Muscle of leg (tissue), 16 donors: Measurements from ENCODE around the gene RAB22A. TPM values are rescaled to one million over a fixed set of nuclear protein-coding genes. Genes with fewer than 3 reads are reported as not detected.

Experiments used
- DNase-seq: peaks from one replicate; pipeline ENCODE4 v3.0.0; 2013
- H3K27ac ChIP-seq: one replicate; pipeline ENCODE4 v1.5.1; 2013; ENCODE audit warnings: mild to moderate bottlenecking, low read length, control low read depth
- H3K27me3 ChIP-seq: one replicate; pipeline ENCODE4 v1.6.1; 2013; ENCODE audit warnings: low read length; ENCODE audit not compliant: control insufficient read depth, insufficient read depth
- H3K36me3 ChIP-seq: one replicate; pipeline ENCODE4 v1.6.1; 2013; ENCODE audit warnings: low read length; ENCODE audit not compliant: control insufficient read depth, insufficient read depth
- H3K4me1 ChIP-seq: one replicate; pipeline ENCODE4 v1.6.1; 2013; ENCODE audit warnings: low read length; ENCODE audit not compliant: control insufficient read depth, insufficient read depth
- H3K4me3 ChIP-seq: one replicate; pipeline ENCODE4 v1.5.1; 2013; ENCODE audit warnings: low read length, control low read depth
- H3K9me3 ChIP-seq: replicated peaks from 2 replicates; pipeline ENCODE4 v1.6.1; 2013; ENCODE audit warnings: low read depth, low read length; ENCODE audit not compliant: control insufficient read depth
- WGBS: methylation state at CpG from one replicate; pipeline ENCODE4 v1.1.5; 2013; ENCODE audit warnings: missing lambda C conversion rate; ENCODE audit not compliant: insufficient coverage; 5-methylcytosine and 5-hydroxymethylcytosine counted together
- long read RNA-seq, 11 donors: transcript quantifications; one replicate each; lab custom pipeline, GENCODE V29; 2026
- polyA plus RNA-seq, 8 donors: library from polyadenylated mRNA; unstranded; fragments of 120-200 nt; gene quantifications; one replicate each; pipeline versions ENCODE4 v1.2.1 to v1.2.3, GENCODE V29; 2013; ENCODE audit warnings: inconsistent platforms in 1 of 8, low replicate concordance in 1 of 8; ENCODE audit not compliant: insufficient read length in 8 of 8, insufficient read depth in 1 of 8
- total RNA-seq: library from RNA; stranded (reverse); fragments of 120-200 nt; gene quantifications from one replicate; pipeline ENCODE4 v1.2.4, GENCODE V29; 2013

Gene RAB22A, protein sequence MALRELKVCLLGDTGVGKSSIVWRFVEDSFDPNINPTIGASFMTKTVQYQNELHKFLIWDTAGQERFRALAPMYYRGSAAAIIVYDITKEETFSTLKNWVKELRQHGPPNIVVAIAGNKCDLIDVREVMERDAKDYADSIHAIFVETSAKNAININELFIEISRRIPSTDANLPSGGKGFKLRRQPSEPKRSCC
- total RNA-seq (16.3 TPM), polyA plus RNA-seq (10 to 100 TPM; 12.2 to 19.0 (median 14.2) TPM)
- long read RNA-seq, donor 1, full-length matches to known transcripts = 4 of 4 reads
- long read RNA-seq, donor 1, partial matches to known transcripts = 0 of 4 reads
- long read RNA-seq, donor 1, other reads (novel, unspliced or antisense) = 0 of 4 reads
- long read RNA-seq, donor 2 = 0 reads
- long read RNA-seq, donor 3, full-length matches to known transcripts = 8 of 28 reads
- long read RNA-seq, donor 3, partial matches to known transcripts = 20 of 28 reads
- long read RNA-seq, donor 3, other reads (novel, unspliced or antisense) = 0 of 28 reads
- long read RNA-seq, donor 4, full-length matches to known transcripts = 6 of 6 reads
- long read RNA-seq, donor 4, partial matches to known transcripts = 0 of 6 reads
- long read RNA-seq, donor 4, other reads (novel, unspliced or antisense) = 0 of 6 reads
- long read RNA-seq, donor 5, full-length matches to known transcripts = 17 of 17 reads
- long read RNA-seq, donor 5, partial matches to known transcripts = 0 of 17 reads
- long read RNA-seq, donor 5, other reads (novel, unspliced or antisense) = 0 of 17 reads
- long read RNA-seq, donor 6, full-length matches to known transcripts = 8 of 8 reads
- long read RNA-seq, donor 6, partial matches to known transcripts = 0 of 8 reads
- long read RNA-seq, donor 6, other reads (novel, unspliced or antisense) = 0 of 8 reads
- long read RNA-seq, donor 7, full-length matches to known transcripts = 7 of 7 reads
- long read RNA-seq, donor 7, partial matches to known transcripts = 0 of 7 reads
- long read RNA-seq, donor 7, other reads (novel, unspliced or antisense) = 0 of 7 reads
- long read RNA-seq, donor 8, full-length matches to known transcripts = 2 of 2 reads
- long read RNA-seq, donor 8, partial matches to known transcripts = 0 of 2 reads
- long read RNA-seq, donor 8, other reads (novel, unspliced or antisense) = 0 of 2 reads
- long read RNA-seq, donor 9, full-length matches to known transcripts = 3 of 3 reads
- long read RNA-seq, donor 9, partial matches to known transcripts = 0 of 3 reads
- long read RNA-seq, donor 9, other reads (novel, unspliced or antisense) = 0 of 3 reads
- long read RNA-seq, donor 10, full-length matches to known transcripts = 8 of 8 reads
- long read RNA-seq, donor 10, partial matches to known transcripts = 0 of 8 reads
- long read RNA-seq, donor 10, other reads (novel, unspliced or antisense) = 0 of 8 reads
- long read RNA-seq, donor 11, full-length matches to known transcripts = 2 of 11 reads
- long read RNA-seq, donor 11, partial matches to known transcripts = 9 of 11 reads
- long read RNA-seq, donor 11, other reads (novel, unspliced or antisense) = 0 of 11 reads

DNA sequence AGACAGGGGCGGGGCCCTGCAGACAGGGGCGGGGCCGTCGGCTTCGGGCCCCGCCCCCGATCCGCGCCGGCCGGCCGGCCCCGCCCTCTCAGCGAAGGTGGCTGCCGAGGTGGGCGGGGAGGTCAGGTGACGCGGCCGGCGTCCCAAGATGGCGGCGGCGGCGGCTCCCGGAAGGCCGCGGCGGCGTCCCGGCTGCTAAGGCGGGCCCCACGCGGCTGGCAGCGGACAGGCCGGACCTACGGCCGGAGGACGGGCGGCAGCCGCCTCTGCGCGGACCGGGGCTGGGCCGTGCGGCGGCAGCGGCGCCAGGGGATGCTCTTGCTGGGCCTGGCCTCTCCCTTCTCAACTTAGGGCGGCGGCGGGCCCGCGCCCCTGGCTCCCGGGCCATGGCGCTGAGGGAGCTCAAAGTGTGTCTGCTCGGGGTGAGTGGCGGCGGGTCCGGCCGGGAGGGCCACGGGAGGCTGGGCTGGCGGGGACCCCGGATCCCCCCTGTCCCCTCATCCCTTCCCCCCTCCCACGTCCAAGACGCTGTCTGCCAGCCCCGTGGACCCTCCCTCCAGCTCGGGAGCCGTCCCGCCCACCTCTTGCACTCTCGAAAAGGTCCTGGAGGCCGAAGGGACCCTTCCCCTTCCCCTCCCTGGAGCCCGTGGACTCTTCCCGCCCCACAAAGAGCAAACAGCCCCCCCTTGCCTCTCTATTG is at the start of gene RAB22A:
RAB22A (plus strand) TSS at position 125 of the 700 bp plus-strand sequence; CDS start at position 387, 262 bp downstream.
- Histone ChIP-seq H3K36me3 (peaks cover 22% of the 10 kb centered on the region), H3K27ac (peak within 1 kb of the TSS; percentile 82), H3K27me3 (no peaks in the 10 kb centered on the region), H3K9me3 (no peaks in the 10 kb centered on the region), H3K4me1 (peaks cover 10% of the 10 kb centered on the region), H3K4me3 (peak within 1 kb of the TSS; percentile 81)
- peak; percentile 89 for DNase-seq
- WGBS = under 1% methylated on average over 66 of the region's 73 CpGs

DNA sequence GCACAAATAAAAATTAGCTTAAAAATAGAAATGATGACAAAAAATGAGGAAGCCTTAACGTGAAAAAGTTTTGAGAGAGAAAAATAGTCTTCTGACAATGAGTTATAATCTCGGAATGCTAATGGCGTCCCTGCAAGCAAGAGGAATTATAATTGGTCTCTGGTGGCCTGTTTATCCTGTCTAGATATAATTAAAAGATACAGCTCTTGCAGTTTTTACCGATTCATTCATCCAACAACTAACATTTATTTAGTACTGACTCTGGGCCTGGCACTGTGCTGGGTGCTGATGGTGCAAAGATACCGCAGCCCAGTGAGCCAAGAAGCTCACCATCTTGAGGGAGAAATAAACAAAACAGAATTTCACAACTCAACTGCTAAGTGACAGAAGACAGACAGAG is 49.5 kb upstream of the RAB22A start:
- Histone ChIP-seq H3K27me3 (no peaks in the 10 kb centered on the region), H3K27ac (no peak overlapping the region), H3K4me3 (no peak overlapping the region), H3K9me3 (no peaks in the 10 kb centered on the region), H3K36me3 (peaks cover 25% of the 10 kb centered on the region), H3K4me1 (no peaks in the 10 kb centered on the region)
- 17% methylated on average over 1 of the region's 5 CpGs for WGBS
- no peak for DNase-seq

DNA sequence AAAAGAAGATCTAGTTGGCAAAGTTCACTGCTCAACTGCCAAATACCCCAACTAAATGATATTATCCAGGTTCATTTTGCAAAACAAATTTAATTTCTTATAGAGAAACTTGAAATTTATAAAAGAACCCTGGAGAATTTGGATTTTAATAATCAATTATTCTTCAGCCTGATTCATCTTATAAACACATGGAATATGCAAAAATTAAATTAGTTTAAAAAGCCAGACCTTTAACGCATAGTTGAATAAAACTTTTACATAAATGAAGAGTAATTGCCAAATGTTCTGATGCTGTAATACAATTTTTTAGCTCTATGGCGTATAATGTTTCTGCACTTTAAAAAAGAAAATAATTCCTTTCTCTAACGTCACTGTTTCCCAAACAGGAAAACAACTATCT is 47.9 kb upstream of the RAB22A start:
- Histone ChIP-seq H3K4me3 (no peak overlapping the region), H3K36me3 (peaks cover 38% of the 10 kb centered on the region), H3K27ac (no peak overlapping the region), H3K9me3 (no peaks in the 10 kb centered on the region), H3K4me1 (no peaks in the 10 kb centered on the region), H3K27me3 (no peaks in the 10 kb centered on the region)
- DNase-seq = no peak
- no CpG with 5 or more reads among the region's 3 CpGs for WGBS

DNA sequence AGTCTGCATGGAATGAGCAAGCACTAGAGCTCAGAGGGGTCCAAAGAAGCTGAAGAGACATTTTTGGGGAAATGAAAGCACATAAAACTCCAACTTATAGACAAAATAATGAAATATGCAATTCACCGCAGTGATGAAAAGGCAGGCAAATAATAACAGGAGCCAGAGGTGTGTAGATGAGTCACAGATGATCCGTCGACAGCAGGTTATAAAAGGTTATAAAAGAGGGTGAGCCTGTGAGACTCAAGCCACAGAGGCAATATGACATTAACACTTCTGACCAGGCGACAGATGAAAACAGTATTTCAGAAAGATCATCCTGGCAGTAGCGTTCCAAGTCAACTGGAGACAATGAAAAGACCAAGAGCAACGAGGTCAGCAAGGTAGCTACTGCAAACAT is 45.2 kb upstream of the RAB22A start:
- Histone ChIP-seq H3K4me3 (no peak overlapping the region), H3K27ac (no peak overlapping the region), H3K27me3 (no peaks in the 10 kb centered on the region), H3K36me3 (peaks cover 53% of the 10 kb centered on the region), H3K9me3 (no peaks in the 10 kb centered on the region), H3K4me1 (peaks cover 10% of the 10 kb centered on the region)
- DNase-seq = no peak
- 65% methylated on average over 5 of the region's 6 CpGs for WGBS

DNA sequence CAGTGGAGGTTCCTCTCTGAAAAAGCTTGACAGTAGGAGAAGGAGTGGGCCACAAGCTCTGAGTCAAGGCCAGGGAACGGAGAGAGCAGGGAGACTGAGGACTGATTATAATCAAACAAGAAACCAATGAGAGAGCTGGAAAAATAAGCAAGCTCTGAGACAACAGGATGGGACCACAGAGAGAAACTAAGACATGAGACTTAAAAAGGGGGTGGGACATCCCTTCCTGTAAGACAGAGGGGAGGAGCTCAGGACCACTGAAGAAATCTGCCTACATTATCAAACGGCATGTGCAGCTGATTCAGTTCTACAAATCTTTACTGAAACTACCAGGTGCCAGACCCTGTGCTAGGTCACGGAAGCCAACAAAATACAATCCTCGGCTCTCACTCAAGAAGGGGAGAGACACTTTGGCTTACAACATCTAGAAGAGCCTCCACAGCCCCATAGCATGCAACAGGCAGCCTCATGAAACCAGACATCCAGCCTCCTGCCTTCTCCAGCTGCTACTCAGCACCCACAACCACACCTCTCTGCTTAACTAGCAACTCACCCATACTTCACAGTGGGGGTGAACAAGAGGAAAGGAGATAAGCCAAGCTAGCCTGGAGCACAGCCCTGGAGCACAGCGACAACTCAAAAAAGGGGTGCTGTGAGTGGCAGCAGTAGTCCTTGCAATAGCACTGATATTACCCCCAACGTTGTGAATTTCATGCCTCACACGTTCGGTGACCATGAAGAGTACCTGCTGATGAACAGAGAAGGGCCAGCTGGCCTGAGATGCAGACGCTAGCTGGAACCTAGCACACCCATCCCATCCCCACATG is 41.9 kb upstream of the RAB22A start:
- H3K36me3 ChIP-seq = peaks cover 45% of the 10 kb centered on the region
- no peak for DNase-seq
- 83% methylated on average over 8 of the region's 9 CpGs for WGBS

DNA sequence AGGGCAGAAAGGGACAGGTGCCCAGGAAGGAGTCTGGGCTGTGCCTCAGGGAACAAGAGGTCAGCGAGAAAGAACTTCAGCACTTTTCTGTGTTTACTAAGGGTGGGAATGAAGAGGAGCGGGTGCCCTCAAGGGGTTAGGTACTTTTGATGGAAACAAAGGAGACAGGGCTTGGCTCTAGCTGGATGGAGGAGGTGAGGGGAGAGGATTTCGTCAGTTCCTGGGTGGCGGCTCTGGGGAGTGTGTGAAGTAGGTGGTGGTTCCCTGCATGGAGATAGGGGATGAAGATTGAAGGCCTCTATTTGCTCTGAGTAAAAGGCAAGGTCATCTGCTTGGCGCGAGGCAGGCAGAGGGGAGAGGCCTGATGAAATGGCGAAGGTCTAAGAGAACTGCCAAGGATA is 41.1 kb upstream of the RAB22A start:
- DNase-seq = no peak
- Histone ChIP-seq H3K9me3 (no peaks in the 10 kb centered on the region), H3K27me3 (no peaks in the 10 kb centered on the region), H3K27ac (no peak overlapping the region), H3K4me1 (peaks cover 10% of the 10 kb centered on the region), H3K4me3 (no peak overlapping the region), H3K36me3 (peaks cover 38% of the 10 kb centered on the region)
- WGBS = 84% methylated on average over 7 of the region's 7 CpGs

More for the DNA sequence above, 41.9 kb upstream of the RAB22A start:
- no peak overlapping the region for H3K27ac ChIP-seq
- peaks cover 10% of the 10 kb centered on the region for H3K4me1 ChIP-seq
- no peaks in the 10 kb centered on the region for H3K27me3 ChIP-seq
- H3K4me3 ChIP-seq = no peak overlapping the region
- H3K9me3 ChIP-seq = no peaks in the 10 kb centered on the region

DNA sequence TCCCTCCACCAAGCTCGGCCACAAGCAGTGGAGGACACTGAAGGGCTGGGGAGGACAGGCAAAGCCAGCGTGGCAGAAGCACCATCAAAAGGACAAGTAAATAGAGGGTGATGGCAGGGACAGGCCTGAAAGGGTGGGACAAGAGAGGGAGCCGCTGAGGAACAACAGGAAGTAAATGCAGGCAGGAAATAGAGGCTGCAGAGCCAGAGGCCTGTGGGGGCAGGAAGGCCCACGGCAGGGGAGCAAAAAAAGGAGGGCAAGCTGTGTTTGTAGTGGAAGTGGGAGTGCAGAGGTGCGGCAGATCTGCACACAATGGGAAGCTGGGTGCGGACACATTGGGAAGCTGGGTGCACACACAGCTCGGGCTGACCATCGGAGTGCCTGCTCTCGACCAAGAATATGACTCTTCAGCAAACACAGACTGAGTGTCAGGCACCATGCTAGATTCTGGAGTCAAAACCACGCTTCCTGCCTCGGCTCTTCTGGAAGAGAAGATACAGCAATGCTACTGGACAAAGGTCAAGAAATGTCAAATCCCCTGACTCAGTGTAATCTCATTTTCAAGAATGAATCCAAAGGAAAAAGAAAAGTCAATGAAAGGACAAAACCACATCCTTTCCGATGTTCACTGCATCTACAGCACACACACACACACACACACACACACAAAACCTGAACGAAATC is 40.4 kb upstream of the RAB22A start:
- no peaks in the 10 kb centered on the region for H3K27me3 ChIP-seq

DNA sequence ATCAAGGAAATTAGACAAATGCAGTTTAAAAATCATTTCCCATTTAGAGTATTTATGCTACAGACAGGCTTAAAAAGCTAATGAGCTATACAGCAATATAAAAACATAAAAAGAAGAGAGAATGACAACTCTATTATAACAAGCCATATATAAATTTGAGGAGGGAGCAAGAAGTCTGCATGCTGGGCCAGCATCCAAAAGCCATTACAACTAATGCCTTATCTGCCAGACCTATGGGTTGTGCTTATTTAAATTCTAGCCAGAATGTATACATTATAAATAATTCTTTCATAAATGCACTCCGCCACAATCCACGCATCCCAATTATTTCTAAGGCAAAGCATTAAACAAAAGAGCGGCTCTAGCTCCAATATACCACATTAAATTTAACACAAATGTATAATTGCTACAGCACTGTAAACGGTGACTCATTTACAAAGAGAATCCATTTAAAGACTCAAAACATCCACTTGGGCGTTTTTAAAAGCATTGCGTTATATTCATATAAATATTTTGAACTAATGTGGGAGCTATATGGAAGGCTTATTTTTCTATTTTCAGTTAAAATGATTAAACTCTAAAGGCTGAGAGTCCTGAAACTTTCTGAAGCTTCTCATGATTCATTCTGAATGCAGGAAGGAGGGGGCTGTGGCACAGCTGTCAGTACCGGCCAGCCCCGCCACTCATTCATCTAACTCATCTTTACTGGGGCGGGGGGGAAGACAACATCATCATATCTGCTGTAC is 37.7 kb upstream of the RAB22A start:
- no peaks in the 10 kb centered on the region for H3K27me3 ChIP-seq
- peaks cover 10% of the 10 kb centered on the region for H3K4me1 ChIP-seq
- no peak overlapping the region for H3K27ac ChIP-seq
- peaks cover 16% of the 10 kb centered on the region for H3K36me3 ChIP-seq
- no peaks in the 10 kb centered on the region for H3K9me3 ChIP-seq
- 100% methylated on average over 2 of the region's 9 CpGs for WGBS
- DNase-seq = no peak
- no peak overlapping the region for H3K4me3 ChIP-seq

More for the DNA sequence above, 40.4 kb upstream of the RAB22A start:
- WGBS = 62% methylated on average over 9 of the region's 13 CpGs
- no peak for DNase-seq
- peaks cover 32% of the 10 kb centered on the region for H3K36me3 ChIP-seq
- no peak overlapping the region for H3K27ac ChIP-seq
- H3K4me1 ChIP-seq = peaks cover 10% of the 10 kb centered on the region
- H3K9me3 ChIP-seq = no peaks in the 10 kb centered on the region
- H3K4me3 ChIP-seq = no peak overlapping the region
